NCI-H1048 (cell line): ENCODE measurements around the gene NHLRC1.
"Not testable (repeated sequence)": the region's sequence is repeated elsewhere in the genome, so short reads cannot be mapped to it uniquely, and the experiment has no call there.

ENCODE experiments used
- DNase-seq: peaks from one replicate; lab custom pipeline; 2025; lab: John Stamatoyannopoulos, UW

The NHLRC1 gene

DNA sequence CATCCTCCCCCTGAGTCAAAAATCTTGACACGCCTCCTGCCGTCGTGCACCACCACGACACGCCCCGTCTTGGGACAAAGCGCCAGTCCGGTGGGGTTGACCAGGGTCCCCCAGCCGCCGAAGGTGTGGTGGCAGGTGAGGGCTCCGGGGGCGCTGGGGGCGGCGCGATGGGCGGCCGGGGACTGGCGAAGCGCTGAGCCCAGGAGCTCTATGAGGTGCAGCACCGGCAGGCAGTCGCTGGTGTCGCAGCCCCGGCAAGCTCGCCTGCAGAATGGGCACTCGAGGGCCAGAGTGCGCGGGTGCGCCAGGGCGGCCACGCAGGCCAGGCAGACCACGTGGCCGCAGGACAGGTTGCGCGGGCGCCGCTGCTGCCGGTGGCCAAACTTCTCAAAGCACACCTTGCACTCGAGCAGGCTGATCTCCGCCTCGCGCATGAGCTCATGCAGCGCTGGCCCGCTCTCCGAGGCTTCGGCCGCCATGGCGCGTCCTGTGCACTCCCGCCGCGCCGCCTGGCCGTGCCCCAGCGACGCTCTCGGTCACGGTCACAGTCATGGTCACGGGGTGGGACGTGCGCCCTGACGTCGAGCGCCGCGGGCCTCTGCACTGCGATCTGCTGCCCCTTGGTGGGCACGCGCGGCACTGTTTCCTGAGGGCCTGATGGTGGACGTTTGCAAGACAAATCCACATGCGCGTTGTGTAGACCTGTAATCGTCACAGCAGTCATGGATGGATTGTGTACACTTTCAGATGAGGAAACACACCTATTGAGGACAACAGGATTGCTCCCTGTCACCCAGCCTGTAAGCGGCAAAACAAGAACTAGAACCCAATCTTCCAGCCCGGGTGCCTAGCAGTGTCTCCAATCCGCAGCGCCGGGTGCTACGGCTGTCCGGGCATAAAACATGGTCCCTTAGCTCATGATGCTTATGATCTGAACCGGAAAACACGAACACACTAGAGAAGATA is at the start of gene NHLRC1:
NHLRC1 (minus strand) TSS at position 550 of the 966 bp plus-strand sequence; CDS start at position 479, 71 bp downstream.
- DNase-seq: no peak

- DNase-seq: no peak
These were observed 49.4 kb upstream of the NHLRC1 start for GRCh38 chr6:18171871-18172270.

DNA sequence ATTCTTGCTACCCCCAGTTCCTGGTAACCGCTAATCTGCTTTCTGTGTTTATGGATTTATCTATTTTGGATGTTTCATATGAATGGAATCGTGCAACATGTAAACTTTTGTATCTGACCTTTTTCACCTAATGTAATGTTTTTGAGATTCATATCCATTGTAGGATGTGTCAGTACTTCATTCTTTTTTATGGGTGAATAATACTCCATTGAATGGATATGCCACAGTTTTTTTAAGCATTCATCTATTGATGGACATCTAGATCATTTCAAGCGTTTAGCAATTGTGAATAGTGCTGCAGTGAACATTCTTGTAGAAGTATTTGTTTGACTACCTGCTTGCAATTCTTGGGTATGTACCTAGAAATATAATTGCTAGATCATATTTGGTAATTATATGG is 45.8 kb upstream of the NHLRC1 start:
- no peak for DNase-seq

DNA sequence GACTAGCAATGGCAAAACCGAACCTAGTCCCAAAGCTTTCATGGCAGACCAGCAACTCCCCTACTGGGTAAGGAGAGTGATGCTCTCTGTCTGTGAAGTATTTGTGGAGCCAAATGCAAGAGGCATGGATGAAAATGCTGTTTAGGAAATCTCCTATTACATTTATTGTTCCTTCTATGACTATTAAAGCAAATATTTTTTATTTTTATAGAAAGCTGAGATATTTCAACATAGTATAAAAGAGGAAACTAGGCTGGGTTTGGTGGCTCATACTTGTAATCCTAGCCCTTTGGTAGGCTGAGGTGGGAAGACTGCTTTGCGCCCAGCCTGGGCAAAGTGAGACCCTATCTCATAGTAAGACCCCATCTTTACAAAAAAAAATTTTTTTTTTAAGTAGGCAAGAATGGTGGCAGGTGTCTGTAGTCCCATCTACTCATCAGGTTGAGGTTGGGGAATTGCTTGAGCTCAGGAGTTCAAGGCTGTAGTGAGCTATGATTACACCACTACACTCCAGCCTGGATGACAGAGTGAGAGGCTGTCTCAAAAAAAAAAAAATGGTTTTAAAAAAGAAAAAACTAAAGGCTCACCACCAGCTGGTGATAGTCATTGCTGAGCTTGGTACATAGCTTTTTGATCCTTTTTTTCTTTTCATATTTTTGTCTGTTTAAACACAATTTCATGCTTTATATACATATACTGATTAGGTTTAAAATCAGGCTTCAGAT is 44.0 kb upstream of the NHLRC1 start:
- DNase-seq: no peak

GRCh38 chr6:18165751-18166150 is 43.3 kb upstream of the NHLRC1 start:
- no peak for DNase-seq

- DNase-seq: no peak
These were observed 39.9 kb upstream of the NHLRC1 start for GRCh38 chr6:18162401-18162800.

DNA sequence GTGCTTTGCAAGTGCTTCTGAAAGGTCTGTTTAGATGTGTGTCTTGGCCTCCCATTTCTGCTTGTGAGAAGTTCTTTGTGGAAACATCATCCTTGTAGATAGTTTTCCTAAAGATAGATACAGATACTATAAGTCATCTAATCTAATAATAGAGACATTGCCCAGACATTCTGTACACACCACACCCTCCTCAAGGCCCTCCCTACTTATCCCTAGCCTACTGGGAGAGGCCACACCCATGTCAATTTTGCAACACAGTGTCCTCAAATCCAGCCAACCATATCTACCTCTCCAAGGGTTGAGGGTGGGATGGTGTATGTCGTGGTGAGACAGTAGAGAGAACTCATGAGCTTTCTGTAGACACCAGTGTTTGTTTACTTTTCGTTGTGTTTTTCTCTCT is 39.0 kb upstream of the NHLRC1 start:
- no peak for DNase-seq

- no peak for DNase-seq
These were observed 38.4 kb upstream of the NHLRC1 start for GRCh38 chr6:18160911-18161310.

GRCh38 chr6:18155864-18156421 is 33.5 kb upstream of the NHLRC1 start:
- DNase-seq: peak; percentile 62

DNA sequence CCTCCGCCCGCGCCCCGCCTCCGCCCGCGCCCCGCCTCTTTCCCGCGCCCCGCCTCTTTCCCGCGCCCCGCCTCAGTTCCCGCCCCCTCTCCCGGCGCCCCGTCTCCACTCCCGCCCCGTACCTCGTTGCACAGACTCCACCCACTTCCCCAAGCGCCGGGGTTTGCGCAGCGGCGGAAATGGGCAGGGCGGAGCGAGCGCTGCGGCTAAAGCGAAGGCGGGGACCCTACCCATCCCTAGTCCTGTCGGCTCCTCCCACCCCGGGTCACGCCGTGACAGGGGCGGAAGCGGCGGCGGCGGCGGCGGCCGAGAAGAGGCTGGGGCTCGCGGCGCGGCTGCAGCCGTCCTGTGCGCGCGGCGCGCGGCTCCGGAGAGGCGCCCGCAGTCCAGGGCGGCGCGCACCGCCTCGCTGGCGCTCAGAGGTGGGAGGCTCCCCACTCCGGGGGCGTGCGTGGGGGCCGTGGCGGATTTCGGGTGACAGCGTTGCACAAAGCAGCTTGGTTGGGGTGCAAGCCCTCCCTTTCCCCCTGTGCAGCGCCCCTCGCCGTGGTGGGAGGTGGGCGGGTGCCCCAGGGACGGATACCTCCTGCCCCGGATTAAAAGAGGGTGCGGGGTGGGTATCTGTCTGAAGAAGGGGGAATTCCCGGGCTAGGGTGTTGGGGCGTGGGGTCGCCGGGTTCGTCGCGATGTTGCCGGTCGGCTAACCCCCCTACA is 32.8 kb upstream of the NHLRC1 start, which contains the start of gene KDM1B:
KDM1B (plus strand) TSS at position 273 of the 714 bp plus-strand sequence. CDS start 4,474 bp downstream, outside the sequence.
- DNase-seq: peak; percentile 98

GRCh38 chr6:18154507-18155149 is 32.2 kb upstream of the NHLRC1 start, which contains the start of gene TPMT:
TPMT (minus strand) TSS chr6:18155077; CDS start chr6:18149127, 5,950 bp downstream.
- DNase-seq: peak; percentile 90

DNA sequence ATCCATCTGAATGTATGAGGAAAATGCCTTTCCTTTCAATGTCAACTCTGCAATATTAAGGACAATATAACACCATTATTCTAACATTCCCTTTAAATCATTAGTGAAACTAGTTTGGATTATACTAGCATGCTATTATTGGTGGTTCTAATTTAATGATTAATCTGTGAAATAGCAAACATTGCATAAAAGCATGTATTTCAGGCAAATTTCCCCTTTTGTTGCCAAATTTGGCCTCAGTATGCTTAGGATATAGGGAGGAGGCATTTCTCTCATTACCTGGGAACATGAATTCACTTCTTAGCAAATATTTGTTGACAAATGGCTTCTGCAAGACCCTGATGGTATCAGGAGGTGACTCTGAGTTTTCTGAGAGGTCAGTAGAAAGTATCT is 30.8 kb upstream of the NHLRC1 start:
- DNase-seq: no peak

- DNase-seq: no peak
These were observed 29.3 kb upstream of the NHLRC1 start for GRCh38 chr6:18151801-18152200.

- DNase-seq: not testable (repeated sequence)
These were observed 28.9 kb upstream of the NHLRC1 start for GRCh38 chr6:18151391-18151790.

- DNase-seq: no peak
These were observed 26.0 kb upstream of the NHLRC1 start for GRCh38 chr6:18148304-18149025.

GRCh38 chr6:18147616-18148015 is 25.1 kb upstream of the NHLRC1 start:
- no peak for DNase-seq

- DNase-seq: no peak
These were observed 24.7 kb upstream of the NHLRC1 start for GRCh38 chr6:18147160-18147559.

DNA sequence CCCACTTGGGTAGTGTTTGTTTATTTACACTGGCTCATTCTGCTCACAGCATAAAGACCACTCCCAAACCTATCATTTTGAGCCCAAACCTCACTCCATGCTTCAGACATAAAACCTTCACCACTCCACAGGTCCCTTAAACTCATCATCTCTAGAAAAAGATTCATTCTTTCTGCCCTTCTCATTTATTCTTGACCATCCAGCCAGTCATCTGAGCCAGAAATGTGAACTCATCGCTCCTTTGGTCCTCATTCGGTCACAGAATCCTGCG is 20.0 kb upstream of the NHLRC1 start:
- no peak for DNase-seq

DNA sequence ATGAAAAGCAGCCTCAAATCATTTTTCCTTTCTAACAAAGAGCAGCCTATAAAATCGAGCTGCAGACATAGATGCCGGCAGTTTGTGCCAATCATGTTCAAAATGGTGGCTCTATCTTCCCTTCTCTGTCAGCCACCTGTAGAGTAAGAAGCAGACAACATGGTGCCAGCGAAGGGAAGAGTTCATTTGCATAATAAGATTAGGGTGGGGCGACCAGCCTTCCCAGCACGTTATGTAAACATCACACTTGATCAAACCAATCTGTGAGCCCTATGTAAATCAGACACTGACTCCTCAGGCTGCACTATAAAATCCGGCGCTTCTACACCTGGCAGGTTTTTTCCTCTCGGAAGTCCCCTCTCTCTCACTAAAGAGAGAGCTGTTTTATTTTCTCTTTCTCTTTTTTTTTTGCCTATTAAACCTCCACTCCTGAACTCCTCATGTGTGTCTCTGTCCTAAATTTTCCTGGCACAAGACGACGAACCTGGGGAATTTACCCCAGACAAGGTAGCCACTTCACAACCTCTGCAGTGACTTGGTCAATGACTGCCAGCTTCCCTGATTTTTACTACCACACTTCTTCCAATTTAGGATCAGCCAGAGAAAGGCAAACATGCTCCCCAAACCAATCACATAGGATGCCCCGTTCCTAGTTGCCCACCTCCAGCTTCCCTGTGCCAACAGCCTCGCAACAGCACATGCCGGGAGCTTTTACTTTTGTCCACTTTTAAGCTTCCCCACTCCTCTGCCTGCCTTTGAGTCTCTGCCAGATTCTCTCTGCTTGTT is 19.5 kb upstream of the NHLRC1 start:
- DNase-seq: peak; percentile 56
